Suprapubic skin (tissue), 3 donors: Measurements from ENCODE around the gene SRPX.

Experiments used
- CTCF ChIP-seq, 2 donors: fragments of 200-600 bp in 1 of 2; fragments of 450-650 bp in 1 of 2; sonication (generic) in 1 of 2; IDR thresholded peaks; one replicate each; pipeline ENCODE4 v1.5.1; 2016 to 2019; ENCODE audit warnings: antibody characterized with exemption in 2 of 2, mild to moderate bottlenecking in 1 of 2, moderate library complexity in 1 of 2
- POLR2A ChIP-seq, 2 donors: fragments of 450-650 bp; IDR thresholded peaks; one replicate each; pipeline ENCODE4 v1.6.1; 2017; ENCODE audit warnings: antibody characterized with exemption in 2 of 2, mild to moderate bottlenecking in 2 of 2, moderate library complexity in 2 of 2

- TF ChIP-seq POLR2A (IDR thresholded peaks at IDR 0.05) = no peak
- no peak for TF ChIP-seq CTCF (IDR thresholded peaks at IDR 0.05)
Measured at GRCh38 chrX:38214551-38215531, 5.8 kb downstream of the SRPX start.
